Caco-2 (cell line): ENCODE data around the gene TLR4. TPM values are rescaled to one million over a fixed set of nuclear protein-coding genes. Genes with fewer than 3 reads are reported as not detected.

Experiments
- Bru-seq: library from RNA; stranded (reverse); fragments of 400-500 nt; gene quantifications from one replicate; lab custom pipeline; 2021; lab: Mats Ljungman, UMichigan
- BruChase-seq, 2 experiments: library from RNA; stranded (reverse); fragments of 400-500 nt; gene quantifications; one replicate each; lab custom pipeline; 2021; lab: Mats Ljungman, UMichigan
- BruUV-seq: library from RNA; stranded (reverse); fragments of 400-500 nt; replicated peaks from 2 replicates; lab custom pipeline; 2021; lab: Mats Ljungman, UMichigan
- CTCF ChIA-PET: fragments of 300-600 bp; sonication (Branson Sonifier 250); formaldehyde crosslinking; loops from one replicate; lab custom pipeline; 2022; ENCODE audit warnings: antibody characterized with exemption; lab: Charles Lee
- POLR2A ChIA-PET: fragments of 300-600 bp; sonication (Branson Sonifier 250); formaldehyde crosslinking; loops from one replicate; lab custom pipeline; 2022; ENCODE audit warnings: antibody characterized with exemption; lab: Charles Lee
- DNase-seq, 2 experiments: peaks; one replicate each; pipeline versions ENCODE4 v3.0.0 to v3.0.0-alpha.2; 2020 to 2022
- H3K27me3 ChIP-seq: replicated peaks from 2 replicates; pipeline ENCODE4 v1.6.0; 2011; ENCODE audit warnings: low read length; ENCODE audit not compliant: control insufficient read depth, insufficient read depth
- H3K36me3 ChIP-seq: 2 replicates; pipeline ENCODE4 v1.5.1; 2011; ENCODE audit warnings: low read length; ENCODE audit not compliant: control insufficient read depth, insufficient read depth
- H3K4me1 ChIP-seq: fragments of 250-450 bp; sonication (Bioruptor Pico); 2 replicates; pipeline ENCODE4 v1.5.1; 2020; ENCODE audit warnings: mild to moderate bottlenecking
- H3K4me3 ChIP-seq: 2 replicates; pipeline ENCODE4 v1.5.1; 2011; ENCODE audit warnings: low read depth, mild to moderate bottlenecking, control low read depth, low read length
- H3K9me3 ChIP-seq: fragments of 250-450 bp; sonication (Bioruptor Pico); 2 replicates; pipeline ENCODE4 v1.5.1; 2020; ENCODE audit warnings: mild to moderate bottlenecking, moderate library complexity
- H3K27ac Mint-ChIP-seq: one replicate; pipeline ENCODE4 v1.8.0; 2022; ENCODE audit warnings: mixed read lengths; ENCODE audit not compliant: unreplicated experiment
- H3K27me3 Mint-ChIP-seq: one replicate; pipeline ENCODE4 v1.8.0; 2022; ENCODE audit warnings: mixed read lengths; ENCODE audit not compliant: insufficient read depth, unreplicated experiment
- H3K36me3 Mint-ChIP-seq: one replicate; pipeline ENCODE4 v1.8.0; 2022; ENCODE audit warnings: mild to moderate bottlenecking, mixed read lengths; ENCODE audit not compliant: insufficient read depth, unreplicated experiment
- H3K4me1 Mint-ChIP-seq: one replicate; pipeline ENCODE4 v1.8.0; 2022; ENCODE audit warnings: low read depth, mixed read lengths; ENCODE audit not compliant: unreplicated experiment
- H3K4me3 Mint-ChIP-seq: one replicate; pipeline ENCODE4 v1.8.0; 2022; ENCODE audit warnings: mild to moderate bottlenecking, moderate library complexity, mixed read lengths; ENCODE audit not compliant: unreplicated experiment
- H3K9me3 Mint-ChIP-seq: one replicate; pipeline ENCODE4 v1.8.0; 2022; ENCODE audit warnings: mixed read lengths; ENCODE audit not compliant: unreplicated experiment
- CTCF ChIP-seq, 2 experiments: fragments of 200-600 bp in 1 of 2; IDR thresholded peaks; 1 replicate in 1 of 2; 2 replicates in 1 of 2; pipeline versions ENCODE4 v1.5.1 to v1.8.0; 2011 to 2022; ENCODE audit warnings: antibody characterized with exemption in 1 of 2, control low read depth in 1 of 2, inconsistent platforms in 1 of 2, low read depth in 1 of 2, low read length in 1 of 2, mild to moderate bottlenecking in 1 of 2, moderate library complexity in 1 of 2; ENCODE audit not compliant: insufficient read depth in 1 of 2, severe bottlenecking in 1 of 2, unreplicated experiment in 1 of 2
- intact Hi-C: fragments of 100-400 bp; cut with micrococcal nuclease; formaldehyde crosslinking; loops from one replicate; pipeline ENCODE4 v1.10.0; 2022; ENCODE audit not compliant: unreplicated experiment
- long read RNA-seq: library from polyadenylated mRNA; stranded (forward); transcript quantifications from one replicate; pipeline ENCODE4 v2.0.0, GENCODE V29; 2022
- total RNA-seq: library from RNA; stranded (reverse); gene quantifications from 2 replicates; pipeline ENCODE4 v1.2.3, GENCODE V29; 2022

Gene TLR4
- total RNA-seq (not detected in 2 replicates), Bru-seq, nascent RNA (not detected), BruChase-seq, experiment 1, labeled RNA remaining after a 2-hour chase (not detected), BruChase-seq, experiment 2, labeled RNA remaining after a 6-hour chase (percentile 7 among the genes with signal in this experiment)
- long read RNA-seq = 0 reads

- TF ChIP-seq CTCF (IDR thresholded peaks at IDR 0.05; ENCODE audit: insufficient read depth in 1 of 2, low read depth in 1 of 2, low read length in 1 of 2, severe bottlenecking in 1 of 2, unreplicated experiment in 1 of 2) = no peak
- H3K27me3 ChIP-seq = no peaks in the 10 kb centered on the region
- H3K4me1 Mint-ChIP-seq = no peaks in the 10 kb centered on the region
- no peaks in the 10 kb centered on the region for H3K4me1 ChIP-seq
- CTCF ChIA-PET = no interaction called here
- H3K9me3 Mint-ChIP-seq = no peaks in the 10 kb centered on the region
- no peaks in the 10 kb centered on the region for H3K9me3 ChIP-seq
- no peaks in the 10 kb centered on the region for H3K36me3 ChIP-seq
- no peak for DNase-seq
- BruUV-seq = no TSS peak
- no peak within 1 kb of the TSS for H3K27ac Mint-ChIP-seq
- H3K4me3 ChIP-seq = no peak within 1 kb of the TSS
- H3K27me3 Mint-ChIP-seq = no peaks in the 10 kb centered on the region
- no peak within 1 kb of the TSS for H3K4me3 Mint-ChIP-seq
- H3K36me3 Mint-ChIP-seq = no peaks in the 10 kb centered on the region
- POLR2A ChIA-PET = no interaction called here
- intact Hi-C loops = no loop called here
Observed at GRCh38 chr9:117704024-117704575, at the start of gene TLR4. Gene TLR4, plus strand, starts transcription at chr9:117704403. Its CDS starts 70 bp downstream, at chr9:117704473.

- no peaks in the 10 kb centered on the region for H3K9me3 Mint-ChIP-seq
- no peak for DNase-seq
- no peaks in the 10 kb centered on the region for H3K4me1 Mint-ChIP-seq
- H3K27me3 Mint-ChIP-seq = no peaks in the 10 kb centered on the region
- ChIA-PET POLR2A (no interaction called here), CTCF (no interaction called here)
- intact Hi-C loops = no loop called here
- H3K27ac Mint-ChIP-seq = no peak overlapping the region
- H3K27me3 ChIP-seq = no peaks in the 10 kb centered on the region
- no TSS peak for BruUV-seq
- no peak overlapping the region for H3K4me3 Mint-ChIP-seq
- H3K4me3 ChIP-seq = no peak overlapping the region
- H3K9me3 ChIP-seq = no peaks in the 10 kb centered on the region
- no peaks in the 10 kb centered on the region for H3K36me3 ChIP-seq
- no peak for TF ChIP-seq CTCF (IDR thresholded peaks at IDR 0.05; ENCODE audit: insufficient read depth in 1 of 2, low read depth in 1 of 2, low read length in 1 of 2, severe bottlenecking in 1 of 2, unreplicated experiment in 1 of 2)
- no peaks in the 10 kb centered on the region for H3K36me3 Mint-ChIP-seq
- H3K4me1 ChIP-seq = no peaks in the 10 kb centered on the region
Observed at GRCh38 chr9:117656002-117656401, 48.2 kb upstream of the TLR4 start.

GRCh38 chr9:117662651-117663050, 41.6 kb upstream of the TLR4 start:
- no TSS peak for BruUV-seq
- Histone ChIP-seq H3K4me3 (no peak overlapping the region), H3K9me3 (no peaks in the 10 kb centered on the region), H3K36me3 (no peaks in the 10 kb centered on the region), H3K4me1 (no peaks in the 10 kb centered on the region), H3K27me3 (no peaks in the 10 kb centered on the region)
- ChIA-PET POLR2A (no interaction called here), CTCF (no interaction called here)
- Mint-ChIP-seq H3K9me3 (no peaks in the 10 kb centered on the region), H3K36me3 (no peaks in the 10 kb centered on the region), H3K4me1 (no peaks in the 10 kb centered on the region), H3K27me3 (peaks cover 3% of the 10 kb centered on the region), H3K27ac (no peak overlapping the region), H3K4me3 (no peak overlapping the region)
- TF ChIP-seq CTCF (IDR thresholded peaks at IDR 0.05; ENCODE audit: insufficient read depth in 1 of 2, low read depth in 1 of 2, low read length in 1 of 2, severe bottlenecking in 1 of 2, unreplicated experiment in 1 of 2) = no peak
- peak in 1 of 2 experiments; percentile 32 for DNase-seq
- intact Hi-C loops = no loop called here
